HEK293 (cell line): ENCODE results near the gene ZNF468.

Experiments
- TRIM28 ChIP-seq: IDR thresholded peaks from 2 replicates; pipeline ENCODE4 v1.6.1; 2011; ENCODE audit warnings: low read length, control low read depth, borderline replicate concordance
- ZBTB21 ChIP-seq: fragments of 450-650 bp; formaldehyde crosslinking; IDR thresholded peaks from 2 replicates; pipeline ENCODE4 v1.5.1; 2017; ENCODE audit warnings: missing biosample characterization, missing genetic modification characterization
- ZBTB48 ChIP-seq: fragments of 450-650 bp; formaldehyde crosslinking; IDR thresholded peaks from 2 replicates; pipeline ENCODE4 v1.5.1; 2016; ENCODE audit warnings: missing biosample characterization, missing genetic modification characterization
- ZNF24 ChIP-seq: fragments of 450-650 bp; formaldehyde crosslinking; IDR thresholded peaks from 2 replicates; pipeline ENCODE4 v1.5.1; 2016; ENCODE audit warnings: missing biosample characterization, missing genetic modification characterization
- ZNF544 ChIP-seq: fragments of 450-650 bp; formaldehyde crosslinking; IDR thresholded peaks from 2 replicates; pipeline ENCODE4 v1.5.0; 2017; ENCODE audit warnings: missing biosample characterization, missing genetic modification characterization
- ZNF580 ChIP-seq: fragments of 450-650 bp; formaldehyde crosslinking; IDR thresholded peaks from 2 replicates; pipeline ENCODE4 v1.5.1; 2016; ENCODE audit warnings: missing biosample characterization, missing genetic modification characterization
- ZNF747 ChIP-seq: fragments of 450-650 bp; formaldehyde crosslinking; IDR thresholded peaks from 2 replicates; pipeline ENCODE4 v1.5.1; 2016; ENCODE audit warnings: missing biosample characterization, missing genetic modification characterization
- TF ChIP-seq, protein P1 (sequence below): fragments of 450-650 bp; formaldehyde crosslinking; IDR thresholded peaks from 2 replicates; pipeline ENCODE4 v1.5.1; 2016; ENCODE audit warnings: missing biosample characterization, missing genetic modification characterization
- TF ChIP-seq, protein P2 (sequence below): fragments of 450-650 bp; formaldehyde crosslinking; IDR thresholded peaks from 2 replicates; pipeline ENCODE4 v1.5.1; 2016; ENCODE audit warnings: missing biosample characterization, missing genetic modification characterization, borderline replicate concordance

GRCh38 chr19:52896431-52897137 is 39.2 kb upstream of the ZNF468 start:
- TF ChIP-seq, protein P1, sequence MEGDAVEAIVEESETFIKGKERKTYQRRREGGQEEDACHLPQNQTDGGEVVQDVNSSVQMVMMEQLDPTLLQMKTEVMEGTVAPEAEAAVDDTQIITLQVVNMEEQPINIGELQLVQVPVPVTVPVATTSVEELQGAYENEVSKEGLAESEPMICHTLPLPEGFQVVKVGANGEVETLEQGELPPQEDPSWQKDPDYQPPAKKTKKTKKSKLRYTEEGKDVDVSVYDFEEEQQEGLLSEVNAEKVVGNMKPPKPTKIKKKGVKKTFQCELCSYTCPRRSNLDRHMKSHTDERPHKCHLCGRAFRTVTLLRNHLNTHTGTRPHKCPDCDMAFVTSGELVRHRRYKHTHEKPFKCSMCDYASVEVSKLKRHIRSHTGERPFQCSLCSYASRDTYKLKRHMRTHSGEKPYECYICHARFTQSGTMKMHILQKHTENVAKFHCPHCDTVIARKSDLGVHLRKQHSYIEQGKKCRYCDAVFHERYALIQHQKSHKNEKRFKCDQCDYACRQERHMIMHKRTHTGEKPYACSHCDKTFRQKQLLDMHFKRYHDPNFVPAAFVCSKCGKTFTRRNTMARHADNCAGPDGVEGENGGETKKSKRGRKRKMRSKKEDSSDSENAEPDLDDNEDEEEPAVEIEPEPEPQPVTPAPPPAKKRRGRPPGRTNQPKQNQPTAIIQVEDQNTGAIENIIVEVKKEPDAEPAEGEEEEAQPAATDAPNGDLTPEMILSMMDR = no peak
- TF ChIP-seq ZNF544 (tag by site-specific recombination) = no peak
- no peak for TF ChIP-seq ZNF24 (tag by site-specific recombination)
- no peak for TF ChIP-seq ZNF580
- TF ChIP-seq ZBTB21 = no peak
- TF ChIP-seq ZNF747 (tag by site-specific recombination) = no peak
- TF ChIP-seq, protein P2, sequence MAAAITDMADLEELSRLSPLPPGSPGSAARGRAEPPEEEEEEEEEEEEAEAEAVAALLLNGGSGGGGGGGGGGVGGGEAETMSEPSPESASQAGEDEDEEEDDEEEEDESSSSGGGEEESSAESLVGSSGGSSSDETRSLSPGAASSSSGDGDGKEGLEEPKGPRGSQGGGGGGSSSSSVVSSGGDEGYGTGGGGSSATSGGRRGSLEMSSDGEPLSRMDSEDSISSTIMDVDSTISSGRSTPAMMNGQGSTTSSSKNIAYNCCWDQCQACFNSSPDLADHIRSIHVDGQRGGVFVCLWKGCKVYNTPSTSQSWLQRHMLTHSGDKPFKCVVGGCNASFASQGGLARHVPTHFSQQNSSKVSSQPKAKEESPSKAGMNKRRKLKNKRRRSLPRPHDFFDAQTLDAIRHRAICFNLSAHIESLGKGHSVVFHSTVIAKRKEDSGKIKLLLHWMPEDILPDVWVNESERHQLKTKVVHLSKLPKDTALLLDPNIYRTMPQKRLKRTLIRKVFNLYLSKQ (tag by site-specific recombination) = no peak
- no peak for TF ChIP-seq TRIM28
- TF ChIP-seq ZBTB48 (tag by site-specific recombination) = no peak
